CD4-positive, alpha-beta T cell treated with Interleukin-4 for 4 hours (primary cell): ENCODE data around the gene TEX29.

ENCODE experiments used
- DNase-seq: peaks from one replicate; pipeline ENCODE4 v3.0.0-alpha.2; 2020

Gene TEX29

DNA sequence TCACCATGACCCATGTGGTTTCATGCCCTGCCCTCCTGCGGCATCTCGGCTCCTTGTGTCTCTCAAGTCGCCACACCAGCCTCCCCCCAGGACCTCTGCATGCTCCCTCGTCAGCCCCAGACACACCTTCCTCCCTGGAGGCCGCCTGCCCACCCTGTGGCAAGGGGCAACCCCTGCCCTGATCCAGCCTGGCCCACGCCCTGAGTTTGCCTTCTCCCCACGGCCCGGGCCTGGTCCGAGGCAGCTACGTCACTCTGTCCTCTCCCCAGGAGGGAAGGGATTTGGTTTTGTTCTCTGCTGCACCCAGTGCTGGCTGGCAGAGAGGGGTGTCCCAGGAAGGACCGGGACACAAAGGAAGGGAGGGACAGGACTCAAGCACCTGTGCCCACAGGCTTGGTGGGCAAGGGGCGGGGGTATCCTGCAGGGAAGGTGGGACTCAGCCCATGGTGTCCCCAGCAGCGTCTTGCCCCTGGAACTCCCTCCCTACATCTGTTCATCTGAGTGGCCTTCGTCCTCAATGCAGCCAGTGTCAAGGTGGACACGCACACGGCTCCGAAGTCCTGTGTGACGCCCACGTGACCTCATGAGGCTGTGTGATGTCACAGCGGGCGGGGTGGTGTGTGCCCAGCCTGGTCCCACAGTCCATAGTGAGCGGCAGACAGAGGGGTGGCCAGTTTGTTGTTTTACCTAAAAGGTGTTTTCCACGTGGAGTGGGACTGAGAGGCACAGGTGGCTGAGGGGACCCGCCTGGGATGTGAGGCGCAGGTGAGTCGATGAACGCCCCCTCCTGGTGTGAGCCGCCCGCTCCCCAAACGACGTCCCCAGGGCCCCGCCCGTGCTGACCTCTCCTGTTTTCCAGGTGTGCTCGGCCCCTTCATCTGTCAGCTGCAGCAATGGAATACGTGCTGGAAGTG, at the start of gene TEX29:
TEX29 (plus strand) TSS at position 645 of the 914 bp plus-strand sequence; CDS start at position 894, 249 bp downstream.
- DNase-seq, result no peak

DNA sequence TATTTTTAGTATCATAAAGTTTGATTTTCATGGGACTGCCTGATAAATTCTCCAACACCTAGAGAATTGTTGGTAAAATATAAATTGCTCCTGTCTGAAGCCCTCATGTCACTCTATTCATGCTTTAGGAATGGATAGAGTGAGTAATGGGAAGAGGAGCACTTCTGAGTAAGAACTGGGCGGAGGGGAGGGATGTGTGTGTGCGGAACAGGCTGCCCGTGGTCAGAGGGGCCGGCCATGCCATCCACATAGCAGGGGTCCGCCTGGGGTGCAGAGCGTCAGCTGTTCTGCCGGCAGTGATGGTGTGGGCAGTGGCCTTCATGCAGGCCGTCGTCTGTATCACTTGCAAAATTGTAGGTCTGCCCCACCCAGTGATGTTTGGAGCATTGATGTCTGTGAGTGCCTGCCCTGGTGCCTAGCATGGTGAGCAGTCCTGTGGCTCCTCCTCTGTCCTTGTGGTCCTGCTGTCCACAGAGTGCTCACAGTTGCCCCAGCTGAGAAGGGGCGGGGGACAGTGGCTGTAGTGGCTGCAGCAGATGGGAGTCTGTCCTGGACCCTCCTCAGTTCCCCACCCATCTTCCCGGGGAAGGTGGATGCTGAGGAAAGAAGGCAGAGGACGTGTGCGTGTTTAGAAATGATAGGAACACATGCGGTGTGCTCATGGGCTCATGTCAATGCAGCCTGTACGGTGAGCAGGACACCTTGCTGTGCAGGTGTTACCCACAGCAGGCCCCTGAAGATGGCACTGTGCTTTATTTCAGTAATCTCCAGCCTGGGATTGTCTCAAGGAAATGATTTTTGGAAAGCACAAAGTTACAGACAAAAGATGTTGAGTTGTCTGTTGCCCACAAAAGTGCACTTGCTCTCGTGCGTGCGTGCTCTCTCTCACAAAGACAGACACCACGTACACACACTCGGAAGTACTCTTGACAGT, 49.4 kb upstream of the TEX29 start:
- DNase-seq, result no peak

DNA sequence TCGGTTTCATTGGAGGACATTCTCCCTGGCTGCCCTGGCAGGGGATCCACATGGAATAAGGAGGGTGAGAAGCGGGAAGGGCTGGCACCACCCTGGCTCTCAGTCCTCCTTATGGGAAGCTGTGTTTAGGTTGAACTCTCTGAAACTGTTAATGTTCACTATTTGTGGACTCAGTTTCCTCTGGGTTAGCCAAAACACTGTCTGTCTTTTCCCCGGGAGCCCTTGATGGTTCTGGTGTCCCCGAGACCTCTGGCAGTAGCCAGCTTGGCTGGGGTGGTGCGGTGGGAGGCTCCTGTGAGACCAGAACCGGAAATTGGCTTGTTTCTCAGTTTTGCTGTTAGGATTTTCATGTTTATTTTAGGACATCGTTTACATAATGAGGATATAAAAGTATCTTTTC, 48.3 kb upstream of the TEX29 start:
- no peak for DNase-seq

DNA sequence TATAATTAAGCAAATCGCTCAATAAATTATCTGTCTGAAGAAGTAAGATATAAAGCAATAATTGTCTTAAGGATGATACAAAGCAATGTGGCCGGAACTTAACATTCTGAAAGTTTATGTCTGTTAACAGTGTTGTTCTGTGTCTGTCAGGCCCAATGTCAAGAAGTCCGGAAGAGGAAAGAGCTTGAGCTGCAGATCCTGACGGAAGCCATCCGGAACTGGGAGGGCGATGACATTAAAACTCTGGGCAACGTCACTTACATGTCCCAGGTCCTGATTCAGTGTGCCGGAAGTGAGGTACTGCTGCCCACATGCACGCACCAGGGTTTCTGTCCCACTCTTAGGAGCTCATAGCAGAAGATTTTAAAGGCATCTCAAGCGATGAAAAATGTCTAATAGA, 45.1 kb upstream of the TEX29 start:
- DNase-seq, result no peak

DNA sequence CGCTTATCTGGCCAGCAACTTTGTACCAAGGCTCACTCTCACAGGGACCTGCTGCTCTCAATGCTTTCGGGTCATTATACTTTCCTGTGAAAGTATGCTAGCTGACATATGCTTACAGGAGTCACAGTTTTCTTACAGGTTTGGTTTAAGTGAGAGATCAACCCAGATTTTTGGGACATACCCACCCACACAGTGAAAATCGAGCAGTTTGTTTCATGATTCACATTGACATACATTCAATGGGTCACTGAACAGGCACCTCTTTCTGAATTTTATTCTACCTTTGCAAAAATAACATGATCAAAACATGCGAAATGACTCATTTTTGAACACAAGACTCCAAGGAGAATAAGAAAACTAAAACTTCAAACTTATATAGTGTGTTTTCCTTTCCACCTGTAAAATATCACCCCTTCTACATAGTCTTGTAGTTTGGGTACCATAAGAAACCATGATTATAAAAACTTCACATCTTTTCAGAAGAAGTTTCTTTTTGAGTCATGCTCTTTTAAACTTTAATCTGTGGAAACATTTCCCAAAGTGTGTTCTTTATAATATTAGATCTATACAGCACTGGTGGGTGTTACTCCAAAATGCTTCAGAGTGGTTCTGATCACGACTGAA, 44.3 kb upstream of the TEX29 start:
- DNase-seq, result no peak

DNA sequence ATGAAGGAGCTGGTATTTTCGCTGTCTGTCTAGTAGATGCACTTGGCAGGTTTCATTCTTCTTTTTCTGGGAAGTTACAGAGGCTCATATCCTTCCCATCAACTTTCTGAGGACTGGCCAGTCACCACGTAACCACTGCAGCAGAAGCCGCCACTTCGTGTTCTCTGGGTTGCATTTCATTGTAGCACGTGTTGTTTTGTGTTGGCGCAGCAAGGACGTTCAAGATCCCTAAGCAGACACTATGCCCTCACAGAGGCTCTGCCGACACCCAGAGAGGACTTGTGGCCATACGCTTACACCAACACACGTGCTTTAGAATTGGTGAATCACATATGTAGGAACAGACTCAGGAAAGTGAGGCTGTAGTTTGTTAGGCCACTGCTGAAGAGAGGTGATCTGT, 42.2 kb upstream of the TEX29 start:
- no peak for DNase-seq

DNA sequence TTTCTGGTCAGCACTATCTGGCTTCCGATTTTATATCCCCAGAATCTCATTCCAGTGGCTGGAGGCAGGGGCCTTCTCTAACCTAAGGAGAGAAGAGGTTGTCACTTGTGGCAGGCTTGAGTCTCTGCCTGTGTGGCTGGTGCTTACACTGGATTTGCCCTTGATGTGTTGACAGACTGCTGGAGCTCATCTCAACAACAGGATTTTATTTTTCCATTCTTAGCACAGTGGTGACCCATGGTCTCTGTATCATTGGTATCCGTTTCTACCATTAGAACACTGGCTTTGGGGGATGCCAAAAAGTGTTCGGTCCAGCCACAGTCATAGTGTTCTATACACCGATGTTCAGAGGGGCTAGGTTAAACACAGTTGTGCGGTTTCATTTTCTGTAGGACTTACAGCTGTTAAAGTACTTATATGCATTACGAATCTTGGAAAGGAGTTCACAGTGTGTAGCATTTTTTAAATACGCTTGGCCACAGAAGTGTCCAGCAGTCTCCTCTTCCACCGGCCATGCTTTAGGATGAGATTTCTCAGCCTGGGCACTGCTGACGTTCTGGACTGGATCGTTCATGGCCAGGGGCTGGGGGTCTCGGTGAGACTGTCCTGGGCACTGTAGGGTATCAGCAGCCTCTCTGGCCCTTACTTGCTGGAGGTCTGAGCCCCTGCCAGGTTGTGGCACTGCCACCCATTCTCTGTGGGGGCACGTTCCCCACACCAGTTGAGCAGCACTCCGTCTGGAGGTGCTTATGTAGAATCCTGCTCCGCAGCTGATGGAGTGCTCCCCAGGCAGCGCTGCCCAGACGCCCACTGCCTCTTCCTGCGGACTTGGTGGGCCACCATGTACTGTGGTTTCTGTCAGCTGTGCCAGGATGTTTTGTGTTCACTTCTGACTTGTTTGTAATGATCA, 41.4 kb upstream of the TEX29 start:
- DNase-seq, result no peak

DNA sequence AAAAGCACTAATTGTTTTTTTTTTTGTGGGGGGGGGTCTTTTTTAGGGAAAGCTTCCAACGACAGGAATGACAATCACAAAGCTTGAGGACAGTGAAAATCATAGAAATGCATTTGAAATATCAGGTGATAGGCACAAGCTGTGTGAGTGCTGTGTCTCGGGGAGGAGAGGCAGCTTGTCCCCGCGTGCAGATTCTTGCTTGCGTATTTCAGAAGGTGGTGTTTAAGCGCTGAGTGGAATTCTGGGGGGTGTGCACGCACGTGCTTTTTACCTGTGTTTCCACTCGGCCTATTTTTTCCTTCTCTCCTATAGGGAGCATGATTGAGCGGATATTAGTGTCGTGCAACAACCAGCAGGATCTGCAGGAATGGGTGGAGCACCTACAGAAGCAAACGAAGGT, 40.2 kb upstream of the TEX29 start:
- DNase-seq, result no peak

DNA sequence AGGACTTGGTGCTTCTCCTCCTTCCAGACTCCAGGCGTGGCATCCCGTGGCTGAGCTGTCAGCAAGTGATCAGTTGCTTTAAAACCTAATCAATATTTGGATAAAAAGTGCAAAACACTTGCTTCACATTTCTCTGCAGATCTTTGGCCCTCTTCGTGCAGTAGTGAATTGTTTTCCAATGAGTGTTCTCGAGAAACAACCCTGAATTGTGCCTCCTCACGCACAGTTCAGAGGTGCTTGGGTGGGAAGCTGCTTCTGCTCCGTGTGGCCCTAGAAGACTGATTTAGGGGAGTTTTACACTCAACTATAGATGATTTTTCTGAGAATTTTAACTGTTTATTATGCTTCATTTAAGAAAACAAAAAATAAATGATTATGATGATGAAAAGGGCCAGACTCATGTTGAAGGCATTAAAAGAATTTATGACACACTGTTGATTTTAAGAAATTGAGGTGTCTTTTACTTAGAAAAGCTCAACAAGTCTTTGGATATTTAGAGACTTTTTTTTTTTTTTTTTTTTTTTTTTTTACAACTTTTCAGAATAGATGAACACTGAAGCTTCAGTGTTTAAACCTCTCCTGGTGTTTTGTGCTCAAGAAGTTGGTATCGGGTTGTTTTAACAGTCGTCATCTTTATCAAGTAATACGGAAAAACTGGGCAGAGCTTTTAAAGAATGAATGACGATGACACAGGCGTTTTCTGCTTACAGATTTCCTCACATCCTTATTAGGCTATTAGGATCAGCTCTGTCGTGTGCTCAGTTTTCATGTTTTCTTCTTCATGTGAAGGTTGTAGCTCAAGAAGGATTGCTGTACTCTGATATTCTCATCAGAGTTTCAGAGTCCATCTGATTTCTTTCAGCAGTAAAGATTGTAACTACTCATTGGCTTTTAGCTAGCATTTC, 39.5 kb upstream of the TEX29 start:
- no peak for DNase-seq

DNA sequence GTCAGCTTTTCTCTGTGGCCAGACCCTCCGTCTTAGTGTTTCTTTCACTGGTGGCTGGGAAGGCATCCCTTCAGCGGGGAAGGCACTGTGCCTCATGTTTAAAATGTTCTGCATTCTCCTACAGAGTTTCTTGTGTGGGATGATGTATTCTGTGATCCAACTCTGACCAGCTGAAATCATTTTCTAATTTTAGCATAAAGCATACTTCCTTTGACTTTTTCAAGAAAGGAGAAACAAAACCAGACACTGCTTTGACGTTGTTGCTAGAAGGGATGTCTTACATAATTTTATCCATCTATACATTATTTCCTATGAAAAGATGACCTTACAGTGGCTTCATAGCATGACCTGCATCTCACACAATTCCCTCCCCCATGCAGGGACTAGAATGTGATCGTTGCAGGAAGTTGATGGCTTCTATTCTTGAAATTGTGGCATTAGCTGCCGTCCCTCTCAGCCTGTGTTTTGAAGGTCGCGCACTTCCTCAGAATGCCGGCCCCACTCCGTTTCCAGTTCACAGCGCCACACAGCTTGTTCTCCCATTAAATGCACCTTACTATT, 38.6 kb upstream of the TEX29 start:
- no peak for DNase-seq

DNA sequence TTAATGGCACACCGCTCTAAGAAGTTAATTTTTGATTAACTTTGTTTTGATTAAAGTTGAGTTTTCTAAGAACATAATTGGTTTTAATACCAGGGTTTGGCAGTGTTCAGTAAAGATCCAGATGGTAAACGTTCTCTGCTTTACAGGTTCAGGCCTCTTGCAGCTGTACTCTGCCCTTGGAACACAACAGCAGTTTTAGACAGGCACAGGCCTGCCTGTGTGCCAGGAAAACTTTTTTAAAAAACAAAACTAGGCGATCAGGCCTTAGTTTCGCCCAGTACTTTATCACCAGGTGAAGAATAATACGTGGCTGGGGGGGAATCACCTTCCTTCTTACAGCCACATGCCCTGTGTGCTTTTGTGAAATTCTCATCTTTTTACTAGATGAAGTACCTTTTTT, 38.0 kb upstream of the TEX29 start:
- no peak for DNase-seq

DNA sequence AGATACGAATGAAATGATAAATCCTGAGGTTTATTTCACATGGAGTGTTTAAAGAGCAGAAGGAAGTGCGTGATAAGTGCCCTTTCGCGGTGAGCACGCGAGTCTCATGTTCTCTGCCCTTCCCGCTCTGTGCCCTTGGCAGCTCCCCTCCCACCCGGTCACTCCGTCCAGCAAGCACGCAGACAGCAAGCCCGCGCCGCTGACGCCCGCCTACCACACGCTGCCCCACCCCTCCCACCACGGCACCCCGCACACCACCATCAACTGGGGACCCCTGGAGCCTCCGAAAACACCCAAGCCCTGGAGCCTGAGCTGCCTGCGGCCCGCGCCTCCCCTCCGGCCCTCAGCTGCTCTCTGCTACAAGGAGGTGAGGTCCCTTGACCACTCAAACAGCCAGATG, 37.4 kb upstream of the TEX29 start:
- DNase-seq, result no peak

DNA sequence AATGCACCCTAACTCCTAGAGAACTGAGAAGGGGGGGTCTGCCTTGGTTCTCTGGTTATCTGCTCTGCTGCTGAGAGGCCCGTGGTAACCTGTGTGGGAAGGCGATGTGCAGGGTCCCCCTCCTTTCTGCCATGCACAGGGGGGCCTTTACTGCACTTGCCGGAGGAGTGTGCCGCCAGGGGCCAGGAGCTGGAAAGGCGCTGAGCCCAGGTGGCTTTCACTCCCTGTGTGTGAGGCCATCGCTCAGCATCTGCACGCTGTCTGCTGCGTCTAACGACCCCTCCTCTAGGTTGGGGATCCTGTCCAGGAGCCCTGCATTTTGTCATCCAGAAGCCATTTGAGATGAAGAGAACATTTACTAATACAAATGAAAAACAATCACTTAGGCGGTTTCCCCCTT, 37.0 kb upstream of the TEX29 start:
- DNase-seq, result no peak

DNA sequence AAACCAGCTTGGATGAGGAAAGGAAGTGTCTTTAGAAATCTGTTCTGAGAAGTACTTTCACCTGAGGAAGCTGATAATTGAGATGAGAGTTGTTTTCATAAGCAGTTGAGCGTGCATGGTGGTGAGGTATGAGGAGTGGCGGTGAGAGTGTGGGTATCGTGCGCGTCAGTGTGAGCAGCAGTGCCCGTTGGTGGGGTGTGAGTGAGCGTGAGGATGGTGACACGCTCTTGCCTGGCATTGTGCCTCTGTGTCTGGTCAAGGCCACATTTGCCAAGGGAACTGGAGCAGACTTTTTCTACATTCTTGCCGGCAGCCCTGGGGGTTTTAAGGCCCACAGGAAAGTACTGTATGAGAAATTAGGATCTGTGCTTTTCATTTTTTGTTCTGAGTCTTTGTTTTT, 36.5 kb upstream of the TEX29 start:
- DNase-seq, result no peak

DNA sequence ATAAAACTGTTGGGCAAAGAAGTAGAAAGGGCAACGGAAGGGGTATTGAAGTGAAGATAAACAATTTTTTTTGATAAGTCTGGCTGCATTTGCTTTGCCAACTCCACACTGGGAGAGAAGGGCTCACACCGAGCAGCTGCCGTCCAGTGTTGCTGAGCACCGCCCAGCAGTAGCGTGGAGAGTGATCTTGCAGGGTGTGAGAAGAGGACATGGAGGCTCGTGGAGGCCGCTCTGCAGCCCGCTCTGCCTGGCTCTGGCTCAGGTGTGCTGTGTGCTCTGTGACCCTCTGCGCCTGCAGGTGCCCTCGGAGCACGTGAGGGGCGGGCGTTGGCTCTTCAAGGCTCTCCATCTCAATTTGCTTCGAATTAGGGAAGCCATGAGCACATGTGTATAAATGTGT, 35.9 kb upstream of the TEX29 start:
- DNase-seq, result no peak

DNA sequence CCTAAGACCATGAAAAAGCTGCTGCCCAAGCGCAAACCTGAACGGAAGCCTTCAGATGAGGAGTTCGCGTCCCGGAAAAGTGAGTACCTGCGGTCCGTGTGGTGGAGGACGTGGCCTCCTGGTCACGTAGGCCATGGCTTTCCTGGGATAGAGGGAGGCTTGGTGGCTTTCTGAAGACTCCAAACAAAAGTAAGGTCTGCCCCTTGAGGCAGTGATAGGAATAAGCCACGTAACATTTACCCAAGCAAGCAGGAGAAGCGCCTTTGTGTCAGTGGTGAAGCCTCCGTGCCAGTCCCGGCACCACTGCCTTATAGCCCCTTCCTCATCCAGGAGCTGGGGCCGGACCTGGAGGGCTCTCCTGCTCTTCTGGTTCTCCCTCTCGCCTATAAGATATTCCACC, 34.3 kb upstream of the TEX29 start:
- no peak for DNase-seq

DNA sequence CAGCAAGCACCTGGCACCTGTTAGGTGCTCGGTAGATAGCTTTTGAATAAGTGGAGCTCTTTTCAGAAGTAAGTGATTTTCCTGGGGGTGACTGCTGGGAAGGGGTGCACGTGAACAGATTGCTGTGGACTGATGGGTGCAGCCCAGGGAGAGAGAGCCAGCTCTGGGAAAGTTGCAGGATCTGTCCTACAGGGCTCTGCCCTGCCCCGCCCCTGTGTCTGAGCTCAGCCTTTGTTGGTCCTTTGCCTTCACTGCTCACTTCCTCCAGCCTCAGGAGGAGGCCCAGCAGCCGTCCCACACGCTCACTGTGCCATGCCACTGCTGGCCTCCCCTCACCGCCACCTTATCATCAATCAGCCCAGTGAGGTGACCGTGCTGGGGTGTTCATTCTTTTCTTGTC, 33.7 kb upstream of the TEX29 start:
- no peak for DNase-seq

DNA sequence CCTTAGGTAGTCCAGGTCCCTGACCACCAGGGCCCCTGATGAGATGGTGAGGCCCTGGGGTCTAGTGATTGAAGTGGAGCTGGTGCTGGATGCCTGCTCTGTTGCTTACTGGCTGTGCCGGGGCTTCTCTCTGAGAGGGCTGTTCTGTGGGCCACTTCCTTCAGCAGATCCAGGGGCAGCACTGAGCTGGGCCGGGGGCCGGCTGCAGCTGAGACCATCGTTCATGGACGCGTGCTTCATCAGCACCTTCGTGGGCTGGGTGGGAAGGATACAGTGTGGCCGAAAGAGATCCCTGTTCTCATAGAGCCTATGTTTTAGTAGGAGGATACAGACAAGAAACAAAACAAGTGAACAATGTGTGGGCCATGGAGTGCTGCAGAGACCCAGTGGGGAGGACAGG, 33.2 kb upstream of the TEX29 start:
- no peak for DNase-seq

DNA sequence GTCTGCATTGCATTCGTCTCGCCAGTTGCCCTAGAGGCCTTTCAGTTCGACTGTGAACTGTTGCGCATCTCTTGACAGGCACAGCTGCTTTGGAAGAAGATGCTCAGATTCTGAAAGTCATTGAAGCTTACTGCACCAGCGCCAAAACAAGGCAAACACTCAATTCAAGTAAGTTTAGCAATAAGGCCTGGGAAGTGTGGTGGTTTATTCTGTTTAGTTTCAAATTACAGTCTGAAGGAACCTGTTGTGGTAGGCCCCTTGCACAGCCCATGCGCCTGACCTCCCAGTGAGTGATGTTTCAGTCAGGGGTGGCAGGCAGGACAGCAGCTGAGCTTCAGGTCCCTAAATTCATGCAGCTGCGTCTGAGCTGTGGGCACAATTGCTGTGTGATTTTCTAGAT, 32.2 kb upstream of the TEX29 start:
- no peak for DNase-seq

DNA sequence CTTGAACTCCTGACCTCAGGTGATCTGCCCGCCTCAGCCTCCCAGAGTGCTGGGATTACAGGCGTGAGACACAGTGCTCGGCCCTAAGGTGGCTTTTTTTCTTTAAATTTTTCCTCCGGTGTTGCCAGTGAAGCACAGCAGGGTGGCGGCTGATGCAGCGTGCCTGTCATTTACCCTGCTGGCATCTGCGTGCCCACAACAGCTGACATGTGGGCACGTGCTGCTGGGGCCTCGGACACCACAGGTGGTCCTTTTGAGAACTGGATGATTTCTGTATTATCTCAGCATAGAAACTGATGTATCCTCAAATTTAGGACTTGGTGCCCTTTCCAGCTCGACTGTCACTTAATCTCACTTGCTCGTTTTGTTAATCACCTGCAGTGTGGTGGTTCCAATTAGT, 31.2 kb upstream of the TEX29 start:
- DNase-seq, result no peak

DNA sequence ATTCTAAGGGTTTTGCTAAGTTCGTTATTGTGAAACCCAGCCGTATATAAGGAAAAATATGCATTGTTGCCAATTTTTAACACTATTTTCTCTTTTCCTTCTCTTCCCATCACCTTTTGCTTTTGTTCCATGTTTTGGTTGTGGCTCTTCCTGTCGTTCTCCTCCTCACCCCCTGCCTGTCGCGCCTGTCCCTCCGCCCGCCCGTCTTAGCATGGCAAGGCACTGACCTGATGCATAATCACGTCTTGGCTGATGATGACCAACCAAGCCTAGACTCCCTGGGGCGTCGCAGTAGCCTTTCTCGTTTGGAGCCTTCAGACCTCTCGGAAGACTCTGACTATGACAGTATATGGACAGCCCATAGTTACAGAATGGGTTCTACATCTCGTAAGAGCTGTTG, 28.5 kb upstream of the TEX29 start:
- no peak for DNase-seq
